GM19239 (cell line): ENCODE measurements around the gene LINGO3.

Experiments
- DNase-seq: peaks from one replicate; pipeline ENCODE4 v3.0.0; 2011; ENCODE audit warnings: low spot score; ENCODE audit not compliant: insufficient read length
- FAIRE-seq: peaks from 2 replicates; lab custom pipeline; 2011; peaks lifted over from hg19 to GRCh38; lab: Jason Lieb, UNC

Gene LINGO3

GRCh38 chr19:2270157-2270422, 37.9 kb downstream of the LINGO3 start:
- no peak for DNase-seq
- FAIRE-seq: no peak

DNA sequence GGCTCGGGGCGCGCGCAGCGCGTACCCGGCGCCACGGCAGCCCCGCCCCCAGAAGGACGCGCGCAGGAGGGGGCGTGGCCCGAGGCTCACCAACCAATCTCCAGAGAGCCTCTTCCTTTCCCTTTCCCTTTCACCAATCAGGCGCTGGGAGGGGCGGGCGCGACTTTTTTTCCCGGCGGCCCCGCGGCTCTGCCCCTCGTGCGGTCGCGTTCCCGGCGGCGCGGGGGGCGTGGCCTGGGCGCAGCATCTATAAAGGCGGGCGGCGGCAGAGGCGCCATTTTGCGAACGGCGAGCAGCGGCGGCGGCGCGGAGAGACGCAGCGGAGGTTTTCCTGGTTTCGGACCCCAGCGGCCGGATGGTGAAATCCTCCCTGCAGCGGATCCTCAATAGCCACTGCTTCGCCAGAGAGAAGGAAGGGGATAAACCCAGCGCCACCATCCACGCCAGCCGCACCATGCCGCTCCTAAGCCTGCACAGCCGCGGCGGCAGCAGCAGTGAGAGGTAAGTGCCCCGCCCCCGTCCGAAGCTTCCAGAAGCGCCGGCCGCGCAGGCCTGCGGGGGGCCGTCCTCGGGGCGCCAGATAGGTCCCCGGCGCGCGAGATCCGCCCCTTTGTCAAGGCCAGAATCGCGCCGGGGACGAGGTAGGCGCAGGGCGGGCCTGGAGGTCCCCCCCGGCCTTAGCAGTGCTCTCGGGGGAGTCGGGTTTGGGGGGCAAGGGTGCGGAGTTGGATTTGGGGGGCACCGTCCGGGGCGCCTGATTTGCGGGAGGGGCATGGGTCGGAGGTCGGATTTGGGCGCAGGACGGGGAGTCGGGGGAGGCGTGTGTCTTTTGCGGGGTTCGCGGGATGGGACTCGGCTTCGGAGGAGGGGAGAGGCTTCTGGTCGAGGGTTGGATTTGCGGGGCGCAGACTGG, 38.5 kb downstream of the LINGO3 start:
- FAIRE-seq: peak; percentile 96

GRCh38 chr19:2268861-2269243, 39.1 kb downstream of the LINGO3 start:
- no peak for FAIRE-seq
- no peak for DNase-seq

More for the DNA sequence above, 38.5 kb downstream of the LINGO3 start:
- DNase-seq: peak; percentile 94

GRCh38 chr19:2268480-2268830, 39.5 kb downstream of the LINGO3 start:
- DNase-seq (no peak), FAIRE-seq (peak; percentile 64)

DNA sequence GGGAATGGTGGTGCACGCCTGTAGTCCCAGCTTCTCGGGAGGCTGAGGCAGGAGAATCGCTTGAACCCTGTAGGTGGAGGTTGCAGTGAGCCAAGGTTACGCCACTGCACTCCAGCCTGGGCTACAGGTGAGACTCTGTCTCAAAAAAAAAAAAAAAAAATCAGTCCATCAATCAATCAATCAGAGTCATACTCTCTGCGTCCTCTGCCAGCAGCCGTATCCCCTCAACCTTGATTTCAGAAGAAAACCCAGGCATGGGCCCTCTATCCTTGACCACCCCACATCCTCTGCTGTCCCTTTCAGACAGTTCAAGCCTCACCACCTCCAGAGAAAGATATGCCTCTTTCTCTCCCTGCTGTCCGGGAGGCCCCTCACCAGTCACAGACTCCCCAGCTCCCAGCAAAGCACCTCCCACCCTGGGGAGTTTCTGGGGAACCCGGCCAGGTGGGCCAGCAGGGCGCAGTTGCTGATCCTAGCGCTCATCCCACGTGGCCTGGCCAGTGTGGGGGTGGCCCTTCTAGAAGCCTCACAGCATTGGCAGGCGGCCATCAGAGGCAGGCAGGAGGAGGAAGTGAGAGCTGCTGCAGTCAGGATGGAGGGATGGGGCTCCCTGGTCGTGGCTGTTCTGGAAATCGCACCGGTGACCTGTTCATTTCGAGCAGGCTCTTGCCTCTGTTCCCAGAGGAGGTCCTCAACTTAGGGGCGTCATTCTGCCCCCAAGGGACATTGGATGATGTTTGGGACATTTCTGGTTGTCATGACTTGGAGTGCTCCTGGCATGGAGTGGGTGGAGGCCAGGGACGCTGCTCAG, 41.6 kb downstream of the LINGO3 start:
- peak; percentile 97 for FAIRE-seq
- DNase-seq: no peak

DNA sequence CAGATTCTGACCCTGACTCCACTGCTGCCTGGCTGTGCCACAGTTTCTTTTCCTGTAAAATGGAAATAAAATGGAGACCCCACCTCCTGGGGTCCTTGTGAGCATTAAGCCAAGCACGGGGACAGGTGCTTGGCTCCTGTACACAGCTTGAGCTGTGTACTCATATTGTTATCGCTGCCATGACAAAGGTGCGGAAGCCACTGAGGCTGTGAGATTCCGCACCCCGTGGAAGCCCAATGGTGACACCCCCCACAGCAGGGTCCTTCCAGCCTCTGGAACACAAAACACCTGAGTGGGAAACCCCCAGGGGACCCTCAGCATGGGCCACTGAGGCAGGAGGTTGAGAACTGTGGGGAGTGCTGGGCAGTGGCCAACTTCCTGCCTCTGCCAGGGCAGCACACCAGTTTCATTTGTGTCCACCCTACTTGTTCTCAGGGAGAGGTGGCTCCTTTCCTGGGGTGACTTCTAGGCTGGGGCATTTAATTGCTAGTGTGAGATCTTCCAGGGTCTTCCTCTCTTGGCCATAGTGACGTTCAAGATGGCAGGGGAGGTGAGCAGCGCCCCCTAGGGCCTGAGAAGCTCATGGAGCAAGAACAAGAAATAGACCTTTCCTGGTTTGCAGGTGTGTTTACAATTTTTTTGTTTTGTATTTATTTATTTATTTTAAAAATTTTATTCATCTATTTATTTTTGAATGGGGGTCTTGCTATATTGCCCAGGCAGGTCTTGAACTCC, 46.3 kb downstream of the LINGO3 start:
- DNase-seq (no peak), FAIRE-seq (no peak)

GRCh38 chr19:2260341-2260805, 47.6 kb downstream of the LINGO3 start:
- no peak for DNase-seq
- peak; percentile 80 for FAIRE-seq

GRCh38 chr19:2259336-2259735, 48.6 kb downstream of the LINGO3 start:
- DNase-seq (no peak), FAIRE-seq (no peak)
